DOHH2 (cell line): ENCODE measurements around the gene KCTD21.
"Not testable (repeated sequence)": the region's sequence is repeated elsewhere in the genome, so short reads cannot be mapped to it uniquely, and the experiment has no call there.

Experiments used
- H3F3A ChIP-seq: fragments of 200-600 bp; sonication (generic), shearing (Covaris generic); 2 replicates; pipeline ENCODE4 v1.6.0; 2016; ENCODE audit warnings: antibody characterized with exemption, mild to moderate bottlenecking; ENCODE audit not compliant: control insufficient read depth, insufficient read depth
- H3K27ac ChIP-seq: fragments of 200-600 bp; sonication (generic); 2 replicates; pipeline ENCODE4 v1.5.1; 2014; ENCODE audit warnings: low read depth, mild to moderate bottlenecking, low read length, moderate library complexity
- H3K27me3 ChIP-seq: fragments of 200-600 bp; sonication (generic); 2 replicates; pipeline ENCODE4 v1.6.1; 2014; ENCODE audit warnings: mild to moderate bottlenecking, low read length, mixed read lengths; ENCODE audit not compliant: control insufficient read depth
- H3K36me3 ChIP-seq: fragments of 200-600 bp; sonication (generic); 2 replicates; pipeline ENCODE4 v1.6.1; 2014; ENCODE audit warnings: mild to moderate bottlenecking, low read length, moderate library complexity, mixed read lengths; ENCODE audit not compliant: control insufficient read depth
- H3K4me1 ChIP-seq: fragments of 200-600 bp; sonication (generic); 2 replicates; pipeline ENCODE4 v1.6.1; 2014; ENCODE audit warnings: mild to moderate bottlenecking, low read length, mixed read lengths; ENCODE audit not compliant: control insufficient read depth
- H3K4me2 ChIP-seq: fragments of 200-600 bp; sonication (generic); 2 replicates; pipeline ENCODE4 v1.6.0; 2014; ENCODE audit warnings: mild to moderate bottlenecking, low read length, moderate library complexity
- H3K4me3 ChIP-seq: fragments of 200-600 bp; sonication (generic); 2 replicates; pipeline ENCODE4 v1.5.1; 2014; ENCODE audit warnings: mild to moderate bottlenecking, low read length, mixed read lengths
- H3K79me2 ChIP-seq: fragments of 200-600 bp; sonication (generic); 2 replicates; pipeline ENCODE4 v1.6.1; 2014; ENCODE audit warnings: mild to moderate bottlenecking, low read length, mixed read lengths; ENCODE audit not compliant: control insufficient read depth
- H3K9me2 ChIP-seq: fragments of 200-600 bp; sonication (generic); replicated peaks from 2 replicates; pipeline ENCODE4 v1.6.1; 2014; ENCODE audit warnings: mild to moderate bottlenecking, low read length, mixed read lengths; ENCODE audit not compliant: control insufficient read depth
- H3K9me3 ChIP-seq: fragments of 200-600 bp; sonication (generic); 2 replicates; pipeline ENCODE4 v1.6.1; 2014; ENCODE audit warnings: antibody characterized with exemption, low read length, mixed read lengths; ENCODE audit not compliant: control insufficient read depth, insufficient read depth
- H4K20me1 ChIP-seq: fragments of 200-600 bp; sonication (generic); 2 replicates; pipeline ENCODE4 v1.6.0; 2014; ENCODE audit warnings: low read depth, mild to moderate bottlenecking, antibody characterized with exemption, low read length, moderate library complexity; ENCODE audit not compliant: control insufficient read depth, insufficient read depth
- CTCF ChIP-seq: fragments of 200-600 bp; sonication (generic); IDR thresholded peaks from one replicate; pipeline ENCODE4 v1.5.1; 2014; ENCODE audit warnings: antibody characterized with exemption, mild to moderate bottlenecking, low read depth, low read length; ENCODE audit not compliant: poor library complexity, severe bottlenecking
- EZH2phosphoT487 ChIP-seq: fragments of 200-600 bp; sonication (generic); IDR thresholded peaks from 2 replicates; pipeline ENCODE4 v1.6.1; 2017; ENCODE audit warnings: borderline replicate concordance, mild to moderate bottlenecking, antibody characterized with exemption, low read length, moderate library complexity, mixed read lengths

KCTD21 gene

GRCh38 chr11:78180751-78181150, 7.7 kb downstream of the KCTD21 start:
- TF ChIP-seq EZH2phosphoT487: no peak
- TF ChIP-seq CTCF: no peak
- Histone ChIP-seq H4K20me1 (no peaks in the 10 kb centered on the region), H3K4me1 (no peaks in the 10 kb centered on the region)

GRCh38 chr11:78179459-78180071, 8.9 kb downstream of the KCTD21 start:
- Histone ChIP-seq H3K4me3 (no peak overlapping the region), H3K9me3 (no peaks in the 10 kb centered on the region), H4K20me1 (no peaks in the 10 kb centered on the region), H3K27me3 (no peaks in the 10 kb centered on the region), H3K4me2 (no peak overlapping the region), H3K4me1 (no peaks in the 10 kb centered on the region), H3K9me2 (no peaks in the 10 kb centered on the region), H3K27ac (no peak overlapping the region), H3K36me3 (no peaks in the 10 kb centered on the region), H3F3A (no peaks in the 10 kb centered on the region), H3K79me2 (no peaks in the 10 kb centered on the region)
- no peak for TF ChIP-seq CTCF
- no peak for TF ChIP-seq EZH2phosphoT487

More at GRCh38 chr11:78180751-78181150, 7.7 kb downstream of the KCTD21 start:
- H3K9me3 ChIP-seq: no peaks in the 10 kb centered on the region
- H3K4me3 ChIP-seq: no peak overlapping the region
- H3K9me2 ChIP-seq: no peaks in the 10 kb centered on the region
- no peaks in the 10 kb centered on the region for H3K79me2 ChIP-seq
- H3F3A ChIP-seq: no peaks in the 10 kb centered on the region
- no peaks in the 10 kb centered on the region for H3K27me3 ChIP-seq
- no peak overlapping the region for H3K4me2 ChIP-seq
- H3K27ac ChIP-seq: no peak overlapping the region
- no peaks in the 10 kb centered on the region for H3K36me3 ChIP-seq

GRCh38 chr11:78177216-78177615, 11.2 kb downstream of the KCTD21 start:
- Histone ChIP-seq H4K20me1 (no peaks in the 10 kb centered on the region), H3K4me1 (no peaks in the 10 kb centered on the region), H3K4me3 (no peak overlapping the region), H3K9me3 (no peaks in the 10 kb centered on the region), H3F3A (no peaks in the 10 kb centered on the region), H3K27me3 (no peaks in the 10 kb centered on the region), H3K4me2 (no peak overlapping the region), H3K9me2 (no peaks in the 10 kb centered on the region), H3K27ac (no peak overlapping the region), H3K79me2 (no peaks in the 10 kb centered on the region), H3K36me3 (no peaks in the 10 kb centered on the region)
- TF ChIP-seq EZH2phosphoT487: no peak
- TF ChIP-seq CTCF: no peak

GRCh38 chr11:78176605-78177141, 11.8 kb downstream of the KCTD21 start:
- H3K79me2 ChIP-seq: no peaks in the 10 kb centered on the region
- H3K9me3 ChIP-seq: no peaks in the 10 kb centered on the region
- H4K20me1 ChIP-seq: no peaks in the 10 kb centered on the region
- H3K4me2 ChIP-seq: no peak overlapping the region
- H3K36me3 ChIP-seq: no peaks in the 10 kb centered on the region
- H3K4me3 ChIP-seq: no peak overlapping the region
- no peaks in the 10 kb centered on the region for H3K27me3 ChIP-seq
- TF ChIP-seq CTCF: no peak
- TF ChIP-seq EZH2phosphoT487: no peak
- H3K9me2 ChIP-seq: no peaks in the 10 kb centered on the region
- H3F3A ChIP-seq: no peaks in the 10 kb centered on the region
- no peak overlapping the region for H3K27ac ChIP-seq
- no peaks in the 10 kb centered on the region for H3K4me1 ChIP-seq

GRCh38 chr11:78175862-78176261, 12.6 kb downstream of the KCTD21 start:
- H3K36me3 ChIP-seq, H3K27me3 ChIP-seq, H3K79me2 ChIP-seq, H3F3A ChIP-seq, H3K4me3 ChIP-seq, H3K4me2 ChIP-seq, H4K20me1 ChIP-seq, H3K9me2 ChIP-seq, H3K4me1 ChIP-seq, H3K9me3 ChIP-seq, H3K27ac ChIP-seq: not testable (repeated sequence)
